ENCODE results near the gene PTGER2.

GRCh38 chr14:52360831-52361230 is 46.7 kb downstream of the PTGER2 start:
- no peak for TF ChIP-seq GABPA (IDR thresholded peaks at IDR 0.05; ENCODE audit: borderline replicate concordance, insufficient read depth, low read length)
- no peak for TF ChIP-seq TAF1 (IDR thresholded peaks at IDR 0.05; ENCODE audit: low read depth, low read length)
